Renal cortex interstitium (tissue), 11 donors: ENCODE measurements around the gene PDIA3. TPM values are rescaled to one million over a fixed set of nuclear protein-coding genes. Genes with fewer than 3 reads are reported as not detected.

ENCODE experiments used
- DNase-seq, 11 donors: peaks; one replicate each; pipeline ENCODE4 v3.0.0-alpha.2; 2013; ENCODE audit warnings: low read depth in 9 of 11, low spot score in 4 of 11; ENCODE audit errors: extremely low read depth in 1 of 11
- polyA plus RNA-seq, 3 donors: library from polyadenylated mRNA; unstranded; fragments of 120-200 nt; gene quantifications; one replicate each; pipeline ENCODE4 v1.2.1, GENCODE V29; 2013; ENCODE audit not compliant: insufficient read length in 3 of 3

Gene PDIA3
- polyA plus RNA-seq, 3 donors: 527 to 619 (median 615) TPM

DNA sequence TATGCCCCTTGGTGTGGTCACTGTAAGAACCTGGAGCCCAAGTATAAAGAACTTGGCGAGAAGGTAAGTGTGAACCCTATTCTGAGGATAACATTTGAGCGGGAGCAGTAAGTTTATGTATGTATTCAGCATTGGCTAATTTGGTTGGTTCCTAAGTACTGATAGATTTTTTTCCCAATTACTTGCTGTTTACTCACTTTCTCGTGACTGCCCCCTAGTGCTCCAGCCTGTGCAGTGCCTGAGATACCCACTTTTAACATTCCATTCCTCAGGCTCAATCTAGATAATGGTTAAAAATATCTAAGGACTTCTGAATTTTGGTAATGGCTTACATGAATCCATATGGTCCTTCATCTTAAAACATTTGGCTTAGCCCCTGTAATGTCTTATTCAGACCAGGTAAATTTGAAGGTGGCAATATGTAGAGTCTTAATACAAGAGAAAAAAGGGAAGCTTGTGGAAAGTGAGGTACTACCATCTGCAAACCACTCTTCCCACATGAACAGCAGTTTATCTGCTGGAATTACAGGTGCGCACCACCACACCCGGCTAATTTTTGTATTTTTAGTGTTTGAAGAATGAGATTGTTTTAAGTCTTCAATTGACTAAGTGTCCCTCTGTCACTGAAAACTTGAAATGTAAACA lies 23.5 kb downstream of the PDIA3 start:
- DNase-seq: peak in 5 of 11 donors; percentile 7 to 45 (median 31)

DNA sequence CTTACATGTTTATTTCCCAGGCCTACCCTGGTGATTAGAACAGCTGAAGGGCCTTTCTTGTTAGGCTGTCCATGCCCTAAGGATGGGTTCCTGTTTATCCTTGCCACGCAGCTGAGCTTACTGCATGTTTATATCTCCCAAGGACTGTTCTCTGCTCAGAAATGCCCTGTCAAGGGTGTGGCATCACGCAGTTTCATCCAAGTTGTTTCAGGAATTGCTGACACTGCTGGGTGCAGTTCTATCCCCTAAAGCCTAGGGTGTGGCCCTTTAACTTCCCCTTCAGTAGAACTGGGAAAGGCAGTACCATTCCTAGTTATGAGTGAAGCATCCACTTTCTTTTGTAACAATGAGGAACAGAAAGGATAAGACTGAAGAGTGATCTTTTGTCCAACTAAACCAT lies 25.6 kb downstream of the PDIA3 start:
- no peak for DNase-seq

DNA sequence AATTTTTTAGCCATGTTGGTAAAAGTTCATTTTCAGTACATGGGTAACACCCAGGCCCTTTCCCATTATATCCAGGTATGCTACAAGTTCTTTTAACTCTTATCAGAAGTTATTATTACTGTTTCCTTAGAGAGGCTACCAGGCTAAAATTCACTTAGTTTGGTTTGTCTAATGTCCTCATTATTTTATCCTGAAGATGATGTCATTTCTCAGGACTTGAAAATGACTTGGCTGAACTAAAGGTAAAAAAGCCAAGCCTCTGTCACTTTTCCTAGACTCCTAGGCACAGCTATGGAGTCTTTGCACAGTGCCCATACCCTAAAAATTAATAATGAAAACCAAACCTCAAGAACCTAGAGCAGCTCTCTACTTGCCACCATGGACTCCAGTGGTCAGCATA lies 26.4 kb downstream of the PDIA3 start:
- DNase-seq: no peak

DNA sequence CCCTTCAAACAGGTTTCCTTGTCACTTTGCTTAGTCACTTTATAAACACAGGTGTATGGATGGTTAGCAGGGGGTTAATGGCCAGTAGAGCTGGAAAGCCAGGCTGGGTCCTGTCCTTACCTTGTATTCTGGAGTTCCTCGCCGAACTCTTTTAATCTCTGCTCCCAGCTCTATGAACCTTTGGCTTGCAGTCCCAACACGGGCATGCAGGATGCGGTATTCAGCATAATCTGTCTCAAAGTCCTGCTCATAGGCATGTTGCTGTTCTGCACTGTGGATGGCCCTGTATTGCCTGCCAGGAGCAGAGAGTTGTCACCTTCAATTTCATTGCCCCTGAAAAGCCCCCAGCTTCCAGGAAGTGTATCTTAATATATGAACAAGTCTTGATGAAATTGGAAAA lies 27.8 kb downstream of the PDIA3 start:
- DNase-seq: no peak

DNA sequence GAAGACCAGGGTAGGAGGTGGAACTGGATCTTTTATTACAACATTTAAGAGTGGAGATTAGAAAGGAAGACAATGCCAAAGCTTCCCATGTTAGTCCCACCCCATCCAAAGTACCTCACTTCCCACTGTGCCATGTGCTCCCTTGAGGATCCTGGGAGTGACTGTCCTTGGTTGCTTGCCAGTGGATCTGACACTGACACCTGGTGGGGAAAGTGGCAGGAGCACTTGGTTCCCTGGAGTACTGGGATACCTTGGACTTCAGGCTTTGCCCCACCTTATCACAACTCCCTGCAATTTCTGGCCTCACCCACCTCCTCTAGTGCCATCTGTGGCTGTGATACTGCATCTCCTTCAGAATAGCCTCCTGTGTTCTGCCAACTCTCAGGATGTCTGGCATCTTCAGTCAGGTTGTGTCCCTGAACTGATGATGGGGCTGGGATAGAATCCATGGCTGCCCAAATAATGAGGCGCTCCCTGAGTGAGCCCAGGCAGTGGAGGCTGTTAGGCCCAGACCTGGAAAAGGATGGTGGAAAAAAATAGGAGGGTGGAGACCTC lies 29.2 kb downstream of the PDIA3 start:
- peak in 1 of 11 donors; percentile 17 for DNase-seq

DNA sequence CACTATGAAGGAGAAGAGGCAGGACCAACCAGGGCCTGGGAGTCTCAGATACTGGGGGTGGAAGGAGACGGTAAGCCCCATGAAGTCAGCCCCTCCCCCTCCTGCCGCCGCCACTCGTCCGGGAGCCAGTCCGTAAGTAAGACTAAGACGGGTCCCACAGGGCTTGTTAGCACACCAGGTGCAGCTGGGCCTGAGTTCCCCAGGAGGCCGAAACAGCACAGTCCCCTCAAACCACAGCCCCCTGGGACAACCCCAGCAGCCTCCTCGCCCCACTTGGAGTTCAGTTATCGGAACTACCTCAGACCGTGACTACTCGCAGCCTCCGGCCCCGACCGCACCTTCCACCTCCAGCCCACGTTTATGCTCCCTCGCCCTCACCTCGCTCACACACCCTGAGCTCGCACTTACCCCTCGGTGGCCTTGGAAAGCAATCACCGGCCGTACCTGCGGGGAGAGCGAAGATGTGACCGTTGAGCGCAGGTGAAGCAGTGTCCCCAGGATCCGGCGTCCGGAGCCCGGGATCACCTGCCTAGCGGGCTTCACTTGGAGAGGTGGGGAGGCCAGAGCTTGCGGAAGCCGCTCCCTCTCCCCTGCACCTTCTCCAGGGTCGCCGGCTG lies 30.0 kb downstream of the PDIA3 start:
- no peak for DNase-seq

DNA sequence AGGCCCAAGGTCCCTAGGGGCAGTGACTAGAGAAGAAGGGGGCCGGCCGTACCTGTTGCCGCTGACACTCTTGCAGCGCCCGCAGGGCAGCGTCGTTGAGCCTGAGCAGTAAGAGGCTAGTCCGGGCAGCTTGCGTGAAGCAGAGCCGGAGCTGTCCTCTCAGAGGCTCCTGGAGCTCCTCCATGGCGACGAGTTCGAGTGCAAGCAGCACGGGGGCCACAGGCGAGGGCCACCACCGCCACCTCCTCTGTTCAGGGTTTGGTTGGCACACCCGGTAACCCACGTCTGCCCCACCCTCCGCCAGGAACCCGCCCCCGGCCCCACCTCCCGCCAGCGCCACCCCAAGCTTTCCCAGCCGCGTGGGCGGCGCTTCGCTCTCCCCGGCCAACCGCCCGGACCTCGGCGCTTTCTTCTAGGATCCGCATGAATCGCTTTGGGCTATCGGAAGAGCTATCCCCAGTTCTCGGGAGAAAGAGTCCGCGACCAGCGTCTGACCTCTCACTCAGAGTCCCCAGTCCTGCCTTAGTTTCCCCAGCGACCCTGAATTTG lies 30.6 kb downstream of the PDIA3 start, which contains the start of gene ELL3:
Gene ELL3 (minus strand): TSS at position 249 of the 549 bp plus-strand sequence. CDS start 65 bp downstream, at position 184.
- no peak for DNase-seq

DNA sequence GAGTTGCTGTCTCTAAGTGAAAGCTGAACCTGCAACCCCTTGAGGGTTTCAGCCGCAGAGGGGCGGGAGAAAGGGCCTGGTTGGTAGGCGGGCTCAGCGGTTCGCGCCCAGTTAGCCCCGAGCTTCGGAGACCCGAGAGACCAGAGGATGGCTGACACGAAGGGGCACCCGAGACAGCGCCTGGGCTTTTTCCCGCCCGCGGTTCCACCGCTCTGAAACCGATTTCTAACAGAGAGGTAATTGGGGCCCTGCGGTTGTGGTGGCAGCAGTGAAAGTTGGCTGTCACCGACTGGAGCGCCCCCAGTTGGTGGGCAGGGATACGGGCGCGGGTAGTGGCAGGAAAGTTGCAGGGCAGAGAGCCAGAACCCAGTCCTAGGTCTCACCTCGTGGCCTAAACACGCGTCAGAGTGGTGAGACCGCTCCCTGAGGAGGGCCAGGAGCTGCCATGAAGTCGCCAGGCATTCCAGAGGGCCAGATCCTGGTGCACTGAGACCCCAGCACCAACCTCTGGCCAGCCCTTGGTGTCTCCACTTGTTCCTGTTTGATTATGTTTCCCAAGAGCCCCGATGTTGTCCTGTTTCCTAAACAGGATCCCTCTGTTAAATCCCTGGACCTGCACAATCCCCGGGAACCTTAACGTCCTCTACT lies 31.2 kb downstream of the PDIA3 start:
- peak in 1 of 11 donors; percentile 50 for DNase-seq

DNA sequence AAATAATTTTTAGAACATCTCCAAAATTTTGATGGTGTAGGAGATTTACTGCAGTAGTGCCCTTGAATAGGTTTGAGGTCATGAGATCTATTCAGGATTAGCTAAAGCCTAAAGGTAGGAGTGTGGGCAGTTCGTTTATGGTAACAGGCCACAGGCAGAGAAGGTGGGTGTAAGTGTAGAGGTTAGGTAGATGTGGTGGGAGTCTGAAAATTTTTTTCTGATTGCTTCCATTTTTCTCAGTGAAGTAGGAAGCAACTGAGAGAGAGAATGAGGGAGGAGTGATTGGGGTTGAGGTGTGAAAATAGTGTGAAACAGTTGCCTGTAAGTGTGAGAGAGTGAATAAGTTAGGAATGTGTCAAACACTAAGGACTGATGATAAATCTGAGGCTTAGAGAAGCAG lies 32.8 kb downstream of the PDIA3 start:
- DNase-seq: no peak

DNA sequence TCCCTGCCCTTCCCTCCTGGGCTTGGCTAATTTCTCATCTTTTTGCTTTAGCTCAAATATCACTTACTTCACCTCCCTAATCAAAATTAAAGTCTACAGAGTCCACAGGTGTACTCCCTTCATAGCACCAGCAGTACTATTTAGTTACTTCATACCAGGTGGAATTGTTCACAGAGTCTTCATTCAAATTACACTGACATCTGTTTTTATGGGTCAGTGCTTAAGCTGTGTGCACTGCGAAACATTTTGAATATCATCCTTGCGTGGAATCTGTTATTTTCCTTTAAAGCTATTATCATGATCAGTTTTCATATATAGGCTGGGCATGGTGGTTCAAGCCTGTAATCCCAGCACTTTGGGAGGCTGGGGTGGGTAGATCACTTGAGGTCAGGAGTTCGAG lies 43.2 kb downstream of the PDIA3 start:
- no peak for DNase-seq

DNA sequence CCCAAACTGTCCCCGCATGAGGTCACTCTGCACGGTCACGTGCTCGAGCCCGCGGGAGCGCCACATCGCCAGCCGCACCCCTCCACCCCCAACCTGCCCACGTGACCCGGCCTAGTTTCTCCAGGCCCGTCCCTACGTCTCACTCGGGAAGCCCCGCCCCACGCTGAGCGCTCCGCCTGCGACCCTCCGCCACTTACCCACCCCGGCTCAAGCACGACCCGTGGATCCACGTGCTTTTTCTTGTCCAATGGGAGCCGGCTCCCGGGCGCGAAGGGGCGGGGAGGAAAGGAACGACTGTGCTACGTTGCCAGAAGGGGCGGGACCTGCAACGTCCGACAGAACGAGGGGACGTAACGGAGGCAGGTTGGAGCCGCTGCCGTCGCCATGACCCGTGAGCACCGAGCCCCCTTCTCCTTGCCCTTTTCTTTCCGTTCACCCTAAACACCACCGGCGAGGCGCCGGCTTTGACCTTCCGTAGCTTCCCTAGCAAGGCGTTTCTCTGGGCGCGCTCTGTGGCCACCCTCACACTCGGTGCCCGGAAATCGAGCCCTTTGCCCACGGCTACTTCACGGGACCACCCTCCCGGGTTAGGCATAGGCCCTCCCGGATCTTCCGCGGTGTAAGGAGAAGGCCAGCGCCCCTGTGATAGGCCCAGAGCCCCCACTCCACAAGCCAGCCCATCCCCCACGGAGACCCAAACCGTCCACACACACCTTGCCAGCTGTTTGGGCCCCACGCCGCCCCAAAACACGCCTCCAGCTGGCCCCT lies 45.9 kb downstream of the PDIA3 start, which contains the start of gene SERF2:
Gene SERF2 (plus strand): TSS at position 328 of the 768 bp plus-strand sequence. CDS start 57 bp downstream, at position 385.
- DNase-seq: peak; percentile 97 to 100 (median 99)

DNA sequence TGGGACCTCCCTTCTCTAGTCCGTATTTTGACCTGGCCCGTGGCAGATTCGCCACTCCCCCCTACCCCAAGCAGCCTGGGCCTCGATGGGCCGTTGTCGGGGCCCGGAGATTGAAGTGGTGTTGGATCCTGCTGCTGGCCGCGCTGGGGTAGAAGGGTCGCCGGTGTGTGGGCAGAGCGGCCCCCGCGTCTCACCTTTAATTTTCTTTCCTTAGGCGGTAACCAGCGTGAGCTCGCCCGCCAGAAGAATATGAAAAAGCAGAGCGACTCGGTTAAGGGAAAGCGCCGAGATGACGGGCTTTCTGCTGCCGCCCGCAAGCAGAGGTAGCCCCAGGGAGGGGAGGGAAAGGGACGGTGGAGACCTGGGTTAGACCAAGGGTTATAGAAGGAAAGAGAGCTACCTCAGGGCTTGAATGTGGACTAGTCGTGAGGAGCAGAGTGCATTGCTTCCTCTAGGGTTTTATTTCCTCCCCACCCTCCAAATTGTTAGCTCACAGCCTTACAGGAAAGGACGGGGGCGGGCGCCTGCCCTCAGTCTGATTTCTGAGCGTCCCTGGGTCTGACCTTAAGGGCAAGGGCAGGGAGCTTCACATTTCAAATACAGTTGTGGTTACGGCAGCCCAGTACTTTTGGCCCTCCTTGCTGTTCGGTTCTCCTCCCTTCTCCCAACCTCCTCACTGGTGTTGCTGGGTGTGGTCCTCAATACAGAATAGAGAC lies 46.7 kb downstream of the PDIA3 start:
- no peak for DNase-seq

DNA sequence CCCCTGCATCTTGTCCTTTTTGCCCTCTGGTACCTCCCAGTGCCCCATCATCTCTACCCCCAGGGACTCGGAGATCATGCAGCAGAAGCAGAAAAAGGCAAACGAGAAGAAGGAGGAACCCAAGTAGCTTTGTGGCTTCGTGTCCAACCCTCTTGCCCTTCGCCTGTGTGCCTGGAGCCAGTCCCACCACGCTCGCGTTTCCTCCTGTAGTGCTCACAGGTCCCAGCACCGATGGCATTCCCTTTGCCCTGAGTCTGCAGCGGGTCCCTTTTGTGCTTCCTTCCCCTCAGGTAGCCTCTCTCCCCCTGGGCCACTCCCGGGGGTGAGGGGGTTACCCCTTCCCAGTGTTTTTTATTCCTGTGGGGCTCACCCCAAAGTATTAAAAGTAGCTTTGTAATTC lies 47.4 kb downstream of the PDIA3 start:
- DNase-seq: no peak

DNA sequence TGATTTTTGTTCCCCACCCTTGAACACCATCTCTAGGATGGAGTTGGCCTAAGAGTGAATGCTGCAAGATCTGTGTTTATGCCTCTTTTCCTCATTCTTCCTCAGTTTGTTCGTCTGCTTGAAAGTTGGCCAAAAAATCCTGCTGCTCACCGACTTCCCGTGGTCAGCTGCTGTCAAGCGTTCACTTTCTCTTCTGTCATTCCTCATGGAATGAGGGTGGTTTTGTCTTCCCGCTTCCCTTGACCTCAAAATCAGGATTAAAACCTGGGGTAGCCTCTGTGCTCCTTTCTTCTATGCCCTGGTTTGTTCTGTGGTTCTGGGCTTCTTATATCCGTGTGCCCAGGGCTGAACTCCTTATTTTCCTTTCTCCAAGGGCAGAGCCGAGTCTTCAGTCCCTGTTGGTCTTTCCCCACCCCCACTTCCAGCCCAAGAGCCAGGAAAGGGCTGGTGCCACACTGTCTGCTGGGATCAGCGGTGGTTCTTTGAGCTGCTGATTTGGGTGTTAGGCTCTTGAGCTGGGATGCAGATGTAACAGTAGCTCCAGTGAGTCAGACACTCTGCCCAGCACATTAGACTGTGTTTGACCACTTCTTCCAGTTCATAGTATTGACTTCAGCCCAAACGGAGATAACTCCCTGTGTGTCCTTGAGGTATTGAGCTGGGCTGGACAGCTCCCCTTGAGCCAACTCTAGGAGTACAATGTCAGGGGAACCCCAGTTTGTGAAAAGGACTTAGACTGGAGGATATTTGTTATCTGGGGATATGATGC lies 48.2 kb downstream of the PDIA3 start:
- no peak for DNase-seq

DNA sequence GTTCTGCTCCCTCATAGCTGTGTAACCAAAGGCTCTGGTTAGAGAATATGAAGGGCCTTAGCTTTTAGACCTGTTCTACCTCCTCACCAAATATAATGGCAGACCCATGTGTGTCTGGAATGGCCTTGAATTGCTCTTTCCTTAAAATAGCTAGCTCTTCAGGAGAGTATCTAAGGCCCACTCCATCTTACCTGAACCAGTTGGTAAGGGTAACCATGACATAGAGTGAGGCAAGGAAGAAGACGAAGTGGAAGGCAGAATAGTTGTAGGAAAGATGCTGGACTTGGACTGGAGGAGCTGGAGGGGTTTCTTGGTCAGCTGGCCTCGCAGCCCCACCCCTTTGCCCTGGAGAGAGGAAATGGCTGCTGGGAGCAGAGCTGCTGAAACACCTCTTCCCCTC lies 49.0 kb downstream of the PDIA3 start:
- no peak for DNase-seq

DNA sequence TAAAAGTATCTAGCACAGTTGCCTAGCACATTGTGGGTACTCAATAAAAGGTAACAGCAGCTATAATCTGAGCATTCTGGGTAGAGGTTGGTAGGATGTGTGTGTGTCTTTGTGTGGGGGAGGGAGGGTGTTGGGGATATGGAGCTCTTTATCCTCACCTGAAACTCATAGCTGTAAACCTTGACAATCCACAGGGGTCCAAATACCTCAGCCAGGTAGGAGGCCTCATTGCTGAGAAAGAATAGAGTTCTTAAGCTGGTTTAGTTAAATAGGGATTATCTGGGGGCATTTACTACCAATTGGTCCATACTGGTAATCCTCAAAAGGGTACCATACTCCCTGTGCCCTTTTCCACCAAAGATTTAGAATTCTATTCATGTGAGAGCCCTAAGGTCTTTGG lies 49.8 kb downstream of the PDIA3 start:
- no peak for DNase-seq

DNA sequence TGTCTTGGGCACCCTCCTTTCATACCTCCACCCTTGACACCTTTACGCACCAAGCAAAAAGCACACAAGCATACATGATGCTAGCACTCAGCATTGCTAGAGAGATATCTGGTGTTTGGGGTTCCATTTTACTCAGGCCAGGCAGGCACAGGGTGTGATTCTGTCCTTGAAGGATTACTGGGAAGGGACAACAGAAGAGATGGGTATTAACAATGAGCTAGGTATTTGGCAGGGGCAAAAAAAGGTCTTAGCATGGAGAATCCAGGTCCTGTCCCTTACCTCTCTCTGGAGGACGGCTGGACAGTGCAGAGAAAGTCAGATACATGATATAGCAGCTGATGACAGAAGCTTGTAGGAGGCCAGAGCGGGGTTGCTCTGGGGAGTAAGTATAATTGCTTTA lies 50.3 kb downstream of the PDIA3 start:
- no peak for DNase-seq
